GM19468 (cell line): ENCODE results near the gene CCDC178.

Source experiments
- ATAC-seq: cut with Tn5 transposase; IDR thresholded peaks from one replicate; pipeline ENCODE4 v1.9.1; 2021; ENCODE audit warnings: mild to moderate bottlenecking, moderate library complexity, moderate number of reproducible peaks; ENCODE audit not compliant: unreplicated experiment; ENCODE audit errors: extremely low read depth

Gene CCDC178

DNA sequence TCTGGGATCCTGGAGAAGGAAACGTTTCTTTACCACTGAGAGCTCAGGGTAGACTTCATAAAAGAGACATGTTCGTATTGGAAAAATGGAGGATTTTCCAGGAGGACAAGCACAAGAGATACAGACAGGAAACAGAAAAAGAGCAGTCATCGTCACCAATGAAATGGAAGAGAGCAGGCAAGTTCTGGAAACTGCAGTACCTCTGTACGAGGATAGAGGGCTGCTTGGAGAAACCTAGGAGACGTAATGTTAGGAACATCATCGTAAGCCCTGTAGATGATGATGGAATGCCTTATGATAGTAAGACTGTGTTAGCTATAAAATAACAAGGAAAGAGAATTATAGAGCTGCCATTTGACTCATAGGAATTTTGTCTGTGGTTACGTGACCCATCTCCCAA, 546.6 kb downstream of the CCDC178 start:
- no peak for ATAC-seq

GRCh38 chr18:32891797-32892196, 548.7 kb downstream of the CCDC178 start:
- ATAC-seq, result no peak

GRCh38 chr18:32891130-32891529, 549.4 kb downstream of the CCDC178 start:
- peak; percentile 86 for ATAC-seq

GRCh38 chr18:32889615-32890593, 550.6 kb downstream of the CCDC178 start:
- ATAC-seq, result no peak

- ATAC-seq, result no peak
Measured at GRCh38 chr18:32888306-32888705, 552.2 kb downstream of the CCDC178 start.
